Measurements from ENCODE around the gene HTR3E.
A peak's percentile ranks its signal among the peaks of the same experiment; 100 is the strongest.

Gene HTR3E

DNA sequence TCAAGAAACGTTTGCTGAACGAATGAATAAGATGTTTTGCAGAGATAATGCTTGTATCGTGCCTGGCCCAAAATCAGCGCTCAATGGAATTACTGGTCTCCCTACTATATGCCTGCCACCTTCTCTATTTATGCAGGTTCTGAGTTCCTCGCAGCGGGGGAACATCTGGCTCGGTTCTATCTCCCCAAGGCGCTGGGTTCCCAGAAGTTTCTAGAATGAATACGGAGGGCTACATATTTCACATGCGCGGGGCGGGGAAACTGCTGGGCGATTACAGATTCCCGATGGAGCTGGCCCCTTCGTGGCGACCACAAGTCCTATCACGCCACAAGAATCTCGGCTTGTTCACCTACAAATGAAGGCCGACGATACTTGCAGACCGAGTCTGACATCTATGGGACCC is 37.9 kb downstream of the HTR3E start:
- Histone ChIP-seq H3K4me1 (ENCODE audit: insufficient read depth, low read length, poor library complexity, severe bottlenecking) (peaks cover 27% of the 10 kb centered on the region), H3K79me2 (ENCODE audit: insufficient read depth, low read length) (peaks cover 44% of the 10 kb centered on the region), H3K27me3 (ENCODE audit: insufficient read depth, low read length, poor library complexity, severe bottlenecking) (no peaks in the 10 kb centered on the region), H3K4me2 (ENCODE audit: low read depth, low read length, poor library complexity, severe bottlenecking) (peak overlapping the region; percentile 91), H3K9me2 (replicated peaks; ENCODE audit: low read depth, low read length) (no peaks in the 10 kb centered on the region), H3K9me3 (ENCODE audit: insufficient read depth, low read depth, low read length) (no peaks in the 10 kb centered on the region), H3K4me3 (ENCODE audit: low read length, poor library complexity, severe bottlenecking) (peak overlapping the region; percentile 97), H3K9ac (ENCODE audit: low read depth, low read length, poor library complexity, severe bottlenecking) (peak overlapping the region; percentile 94), H4K20me1 (ENCODE audit: insufficient read depth, low read length, poor library complexity, severe bottlenecking) (peaks cover 21% of the 10 kb centered on the region), H2AFZ (ENCODE audit: low read length) (peak overlapping the region; percentile 96), H3F3A (ENCODE audit: low read depth) (no peaks in the 10 kb centered on the region), H3K36me3 (ENCODE audit: insufficient read depth, low read length) (no peaks in the 10 kb centered on the region)
- TF ChIP-seq, protein P1, sequence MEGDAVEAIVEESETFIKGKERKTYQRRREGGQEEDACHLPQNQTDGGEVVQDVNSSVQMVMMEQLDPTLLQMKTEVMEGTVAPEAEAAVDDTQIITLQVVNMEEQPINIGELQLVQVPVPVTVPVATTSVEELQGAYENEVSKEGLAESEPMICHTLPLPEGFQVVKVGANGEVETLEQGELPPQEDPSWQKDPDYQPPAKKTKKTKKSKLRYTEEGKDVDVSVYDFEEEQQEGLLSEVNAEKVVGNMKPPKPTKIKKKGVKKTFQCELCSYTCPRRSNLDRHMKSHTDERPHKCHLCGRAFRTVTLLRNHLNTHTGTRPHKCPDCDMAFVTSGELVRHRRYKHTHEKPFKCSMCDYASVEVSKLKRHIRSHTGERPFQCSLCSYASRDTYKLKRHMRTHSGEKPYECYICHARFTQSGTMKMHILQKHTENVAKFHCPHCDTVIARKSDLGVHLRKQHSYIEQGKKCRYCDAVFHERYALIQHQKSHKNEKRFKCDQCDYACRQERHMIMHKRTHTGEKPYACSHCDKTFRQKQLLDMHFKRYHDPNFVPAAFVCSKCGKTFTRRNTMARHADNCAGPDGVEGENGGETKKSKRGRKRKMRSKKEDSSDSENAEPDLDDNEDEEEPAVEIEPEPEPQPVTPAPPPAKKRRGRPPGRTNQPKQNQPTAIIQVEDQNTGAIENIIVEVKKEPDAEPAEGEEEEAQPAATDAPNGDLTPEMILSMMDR (conservative IDR thresholded peaks at IDR 0.05; ENCODE audit: low read length): no peak
- no peak for TF ChIP-seq EZH2phosphoT487 (IDR thresholded peaks at IDR 0.05; ENCODE audit: borderline replicate concordance)

DNA sequence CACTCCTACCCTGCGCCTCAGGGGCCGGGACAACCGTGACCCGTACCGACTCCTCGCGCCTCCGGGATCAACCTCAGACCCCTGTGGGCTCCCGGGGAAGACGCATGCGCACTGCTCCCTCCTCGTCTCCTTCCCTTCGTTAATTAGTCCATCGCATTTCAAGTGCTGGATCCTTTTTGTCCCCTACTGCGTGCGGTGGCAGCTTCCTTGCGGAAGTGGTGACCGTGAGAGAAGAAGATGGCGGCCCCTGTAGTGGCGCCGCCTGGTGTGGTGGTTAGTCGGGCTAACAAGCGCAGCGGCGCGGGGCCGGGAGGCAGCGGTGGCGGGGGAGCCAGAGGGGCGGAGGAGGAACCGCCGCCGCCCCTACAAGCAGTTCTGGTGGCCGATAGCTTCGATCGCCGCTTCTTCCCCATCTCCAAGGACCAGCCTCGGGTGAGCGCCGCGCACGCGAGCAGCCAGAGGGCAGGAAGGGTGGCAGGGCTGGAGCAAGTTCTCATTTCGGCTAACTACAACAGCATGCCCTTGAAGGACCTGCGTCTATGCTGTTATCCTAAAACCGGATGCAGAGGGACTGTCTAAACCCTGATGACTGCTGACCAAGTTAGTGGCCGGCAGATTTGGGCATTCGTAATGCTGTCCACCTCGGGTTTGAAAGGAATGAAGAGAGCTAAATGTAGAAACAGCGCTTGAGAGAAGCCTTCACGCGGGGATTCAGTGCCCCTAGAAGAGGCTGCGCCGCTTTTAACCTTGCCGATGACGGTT is 38.5 kb downstream of the HTR3E start, which contains the start of gene EIF2B5:
EIF2B5 (plus strand) TSS at position 210 of the 762 bp plus-strand sequence; CDS start at position 238, 28 bp downstream.
- peak within 1 kb of the TSS; percentile 94 for H3K9ac ChIP-seq (ENCODE audit: low read depth, low read length, poor library complexity, severe bottlenecking)
- H2AFZ ChIP-seq (ENCODE audit: low read length): peak within 1 kb of the TSS; percentile 96
- H3K4me3 ChIP-seq (ENCODE audit: low read length, poor library complexity, severe bottlenecking): peak within 1 kb of the TSS; percentile 97
- H3K36me3 ChIP-seq (ENCODE audit: insufficient read depth, low read length): peaks cover 2% of the 10 kb centered on the region; the same call in 1 of the 2 replicates
- peaks cover 27% of the 10 kb centered on the region for H3K4me1 ChIP-seq (ENCODE audit: insufficient read depth, low read length, poor library complexity, severe bottlenecking)
- H3K27me3 ChIP-seq (ENCODE audit: insufficient read depth, low read length, poor library complexity, severe bottlenecking): no peaks in the 10 kb centered on the region
- peak within 1 kb of the TSS; percentile 91 for H3K4me2 ChIP-seq (ENCODE audit: low read depth, low read length, poor library complexity, severe bottlenecking)
- TF ChIP-seq, protein P1 (conservative IDR thresholded peaks at IDR 0.05; ENCODE audit: low read length): peak; percentile 38
- no peak for TF ChIP-seq EZH2phosphoT487 (IDR thresholded peaks at IDR 0.05; ENCODE audit: borderline replicate concordance)
- H3K9me2 ChIP-seq (replicated peaks; ENCODE audit: low read depth, low read length): no peaks in the 10 kb centered on the region
- H3K9me3 ChIP-seq (ENCODE audit: insufficient read depth, low read depth, low read length): no peaks in the 10 kb centered on the region
- peaks cover 44% of the 10 kb centered on the region for H3K79me2 ChIP-seq (ENCODE audit: insufficient read depth, low read length)
- no peaks in the 10 kb centered on the region for H3F3A ChIP-seq (ENCODE audit: low read depth)
- H4K20me1 ChIP-seq (ENCODE audit: insufficient read depth, low read length, poor library complexity, severe bottlenecking): peaks cover 21% of the 10 kb centered on the region

DNA sequence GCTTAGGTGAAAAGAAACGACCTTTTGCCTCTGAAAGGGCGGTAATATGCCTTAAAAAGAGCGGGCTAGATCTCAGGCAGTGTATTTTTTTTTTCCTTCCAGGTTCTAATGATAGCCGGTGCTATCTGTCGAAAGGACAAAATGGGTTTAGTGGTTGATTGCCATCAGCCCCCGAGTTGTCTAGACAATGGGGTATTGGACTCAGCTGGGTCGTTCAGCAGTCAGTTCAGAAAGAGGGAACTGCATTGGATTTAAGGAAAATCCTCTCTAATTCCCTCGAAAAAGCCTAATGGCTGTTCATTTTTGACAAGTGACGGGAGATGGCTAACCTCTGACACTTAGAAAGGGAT is 39.0 kb downstream of the HTR3E start:
- Histone ChIP-seq H3K9ac (ENCODE audit: low read depth, low read length, poor library complexity, severe bottlenecking) (peak overlapping the region; percentile 94), H4K20me1 (ENCODE audit: insufficient read depth, low read length, poor library complexity, severe bottlenecking) (peaks cover 21% of the 10 kb centered on the region), H3K4me3 (ENCODE audit: low read length, poor library complexity, severe bottlenecking) (peak overlapping the region; percentile 97)

More for the DNA sequence above, 39.0 kb downstream of the HTR3E start:
- TF ChIP-seq, protein P1 (conservative IDR thresholded peaks at IDR 0.05; ENCODE audit: low read length): no peak
- TF ChIP-seq EZH2phosphoT487 (IDR thresholded peaks at IDR 0.05; ENCODE audit: borderline replicate concordance): no peak
- Histone ChIP-seq H3K9me2 (replicated peaks; ENCODE audit: low read depth, low read length) (no peaks in the 10 kb centered on the region), H3K79me2 (ENCODE audit: insufficient read depth, low read length) (peaks cover 44% of the 10 kb centered on the region), H3K36me3 (ENCODE audit: insufficient read depth, low read length) (peaks cover 8% of the 10 kb centered on the region; the same call in 1 of the 2 replicates), H3F3A (ENCODE audit: low read depth) (no peaks in the 10 kb centered on the region), H2AFZ (ENCODE audit: low read length) (peak overlapping the region; percentile 96), H3K9me3 (ENCODE audit: insufficient read depth, low read depth, low read length) (no peaks in the 10 kb centered on the region), H3K4me2 (ENCODE audit: low read depth, low read length, poor library complexity, severe bottlenecking) (peak overlapping the region; percentile 88), H3K4me1 (ENCODE audit: insufficient read depth, low read length, poor library complexity, severe bottlenecking) (peaks cover 27% of the 10 kb centered on the region), H3K27me3 (ENCODE audit: insufficient read depth, low read length, poor library complexity, severe bottlenecking) (no peaks in the 10 kb centered on the region)

All from Loucy (cell line).